ENCODE measurements around the gene IQSEC3. TPM values are rescaled to one million over a fixed set of nuclear protein-coding genes. Genes with fewer than 3 reads are reported as not detected.

IQSEC3 gene
- total RNA-seq, 2 donors from 2014 or later: 3.2 to 3.6 TPM

DNA sequence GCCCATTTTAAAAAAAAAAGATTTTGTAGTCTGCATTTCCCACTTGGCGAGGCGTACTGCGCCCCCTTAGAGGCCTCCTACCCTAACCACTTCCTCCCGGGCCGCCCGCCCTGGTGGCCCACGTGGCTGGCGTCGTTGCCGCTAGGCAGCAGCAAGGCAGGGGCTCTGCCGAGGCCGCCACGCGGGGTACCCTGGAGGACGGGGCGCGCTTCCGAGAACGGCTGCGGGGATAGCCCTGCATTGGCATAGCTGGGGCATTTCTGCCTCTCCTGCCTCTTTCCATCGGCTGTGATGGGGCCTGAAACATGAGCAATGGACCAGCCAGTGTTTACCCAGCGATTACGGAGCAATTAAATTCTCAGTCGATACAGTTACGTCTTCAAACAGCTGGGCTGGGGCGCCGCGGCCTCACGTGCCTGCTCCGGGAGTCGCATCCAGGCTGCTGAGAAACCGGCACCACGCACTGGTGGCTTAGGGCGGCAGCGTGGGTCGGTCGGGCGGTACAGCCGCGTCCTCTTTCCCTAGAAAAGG is 38.0 kb downstream of the IQSEC3 start:
- intact Hi-C loops (cut with DNase I): loop anchor here in 1 of 2 donors (5.0 kb wide), 1 partner anchor 333 kb away; no protein-coding TSS in a partner anchor
- DNase-seq (ENCODE audit: low spot score): no peak

DNA sequence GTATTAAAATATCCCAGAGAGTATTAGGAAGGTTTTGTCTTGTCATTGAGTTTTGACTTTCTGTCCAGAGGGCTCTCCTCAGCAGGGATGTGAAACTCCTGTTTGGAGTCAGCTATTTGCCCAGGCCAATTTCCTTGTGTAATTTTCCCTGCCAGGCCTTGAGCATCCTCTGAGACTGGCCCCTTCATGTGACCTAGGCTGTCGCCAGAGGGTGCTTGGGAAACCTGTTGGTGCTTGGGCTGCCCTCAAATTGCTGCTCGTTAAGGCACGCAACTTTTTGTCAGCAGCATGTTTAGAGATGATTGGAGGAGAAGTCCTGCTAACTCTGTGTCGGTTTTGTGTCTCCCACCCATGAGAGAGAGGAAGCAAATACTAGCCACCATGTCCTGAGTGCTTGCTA is 39.1 kb downstream of the IQSEC3 start:
- no peak for DNase-seq (ENCODE audit: low spot score)
- intact Hi-C loops (cut with DNase I): loop anchor here in 1 of 2 donors (5.0 kb wide), 1 partner anchor 332 kb away; no protein-coding TSS in a partner anchor

GRCh38 chr12:106118-106591 is 39.6 kb downstream of the IQSEC3 start:
- intact Hi-C loops (cut with DNase I): loop anchor here in 1 of 2 donors (5.0 kb wide), 1 partner anchor 331 kb away; no protein-coding TSS in a partner anchor
- no peak for DNase-seq (ENCODE audit: low spot score)

DNA sequence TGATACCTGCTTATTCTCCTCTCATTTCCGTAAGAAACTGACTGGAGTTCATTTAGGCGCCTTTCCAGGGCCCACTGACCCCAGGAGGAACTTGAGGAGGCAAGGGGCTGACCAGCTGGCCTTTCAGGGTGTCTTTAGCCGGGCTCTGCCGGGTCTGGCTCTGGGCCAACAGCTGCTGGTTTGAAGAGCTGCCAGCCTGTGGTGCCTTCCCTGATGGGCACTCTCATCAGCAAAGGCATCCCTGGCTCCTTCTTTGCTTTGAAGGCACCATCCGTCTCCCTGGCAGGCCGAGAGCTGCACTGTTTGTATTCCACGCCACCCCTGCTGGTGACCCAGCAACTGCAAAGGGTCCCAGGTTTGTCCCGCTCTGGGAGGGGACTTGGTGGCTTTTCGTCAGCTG is 42.0 kb downstream of the IQSEC3 start:
- intact Hi-C loops (cut with DNase I): loop anchor here in 1 of 2 donors (5.0 kb wide), 1 partner anchor 329 kb away; no protein-coding TSS in a partner anchor
- DNase-seq (ENCODE audit: low spot score): peak; percentile 85

DNA sequence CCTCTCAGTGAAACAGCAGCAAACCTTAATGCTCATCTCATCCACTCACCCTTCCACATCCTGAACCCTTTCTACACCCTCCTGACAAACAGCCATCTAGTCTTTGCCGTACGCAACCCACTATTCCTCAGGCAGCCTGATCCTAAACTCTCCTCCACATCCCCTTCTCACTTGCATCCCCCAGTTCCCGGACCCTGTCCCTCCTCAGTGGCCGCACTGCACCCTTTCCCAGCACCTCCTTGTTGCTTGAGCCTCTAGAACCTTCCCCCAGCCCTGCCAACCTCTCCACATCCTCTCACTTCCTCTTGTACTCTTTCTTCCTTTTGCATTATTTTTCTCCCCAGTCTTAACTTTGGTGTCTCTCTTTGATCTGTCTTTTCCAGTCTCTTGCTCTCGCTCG is 42.9 kb downstream of the IQSEC3 start:
- no peak for DNase-seq (ENCODE audit: low spot score)
- intact Hi-C loops (cut with DNase I): loop anchor here in 1 of 2 donors (5.0 kb wide), 1 partner anchor 328 kb away; no protein-coding TSS in a partner anchor

DNA sequence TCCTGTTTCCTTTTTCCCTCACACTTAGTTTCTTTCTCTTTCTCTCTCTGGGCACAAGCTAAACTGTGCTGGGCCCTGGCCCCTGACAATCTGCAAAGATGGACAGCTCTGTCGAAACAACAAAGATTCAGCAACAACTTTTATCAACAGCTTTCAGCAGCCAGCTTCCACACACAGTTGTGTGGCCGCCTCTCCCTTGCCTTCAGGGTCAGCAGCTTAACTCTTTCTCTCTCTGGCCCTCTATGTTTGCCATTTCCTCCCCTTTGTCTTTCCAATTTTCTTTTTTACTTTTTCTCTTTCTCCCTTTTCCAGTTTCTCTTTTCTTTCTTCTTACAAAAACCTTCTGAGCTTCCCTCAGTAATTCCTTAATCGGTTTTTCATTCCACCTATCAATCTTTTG is 43.3 kb downstream of the IQSEC3 start:
- no peak for DNase-seq (ENCODE audit: low spot score)
- intact Hi-C loops (cut with DNase I): loop anchor here in 1 of 2 donors (5.0 kb wide), 2 partner anchors 327 to 492 kb away; no protein-coding TSS in a partner anchor

GRCh38 chr12:111699-112493 is 45.3 kb downstream of the IQSEC3 start:
- peak; percentile 37 for DNase-seq (ENCODE audit: low spot score)
- intact Hi-C loops (cut with DNase I): loop anchor here in 1 of 2 donors (5.0 kb wide), 1 partner anchor 490 kb away; no protein-coding TSS in a partner anchor

DNA sequence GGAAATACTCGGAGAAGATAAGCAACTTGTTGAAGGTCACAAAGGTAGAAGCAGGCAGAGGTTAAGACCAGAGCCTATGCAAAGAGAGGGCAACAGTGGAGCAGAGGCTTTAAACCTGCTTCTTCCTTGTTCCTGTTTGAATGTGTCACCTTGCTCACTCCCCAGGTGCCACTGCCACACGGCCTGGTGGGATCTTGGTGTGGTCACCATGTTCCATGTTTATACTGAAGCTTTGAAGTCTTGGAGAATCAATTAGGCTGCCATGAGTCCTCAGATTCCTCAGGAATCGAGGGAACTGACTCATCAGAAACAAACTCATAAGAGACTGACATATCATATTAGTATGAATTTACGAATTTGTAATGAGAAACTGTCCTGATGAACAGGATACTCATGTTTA is 46.8 kb downstream of the IQSEC3 start:
- peak; percentile 35 for DNase-seq (ENCODE audit: low spot score)
- intact Hi-C loops (cut with DNase I): loop anchor here in 1 of 2 donors (5.0 kb wide), 1 partner anchor 489 kb away; no protein-coding TSS in a partner anchor

GRCh38 chr12:114626-115211 is 48.2 kb downstream of the IQSEC3 start:
- intact Hi-C loops (cut with DNase I): loop anchor here in 1 of 2 donors (5.0 kb wide), 1 partner anchor 488 kb away; no protein-coding TSS in a partner anchor

GRCh38 chr12:115518-115917 is 49.0 kb downstream of the IQSEC3 start:
- intact Hi-C loops (cut with DNase I): no loop called here
- DNase-seq (ENCODE audit: low spot score): no peak

More at GRCh38 chr12:114626-115211, 48.2 kb downstream of the IQSEC3 start:
- no peak for DNase-seq (ENCODE audit: low spot score)

- intact Hi-C loops (cut with DNase I): no loop called here
- DNase-seq (ENCODE audit: low spot score): peak; percentile 50
Measured at GRCh38 chr12:115960-116915, 49.7 kb downstream of the IQSEC3 start.

GRCh38 chr12:117311-117710 is 50.7 kb downstream of the IQSEC3 start:
- DNase-seq (ENCODE audit: low spot score): peak; percentile 63
- intact Hi-C loops (cut with DNase I): no loop called here

DNA sequence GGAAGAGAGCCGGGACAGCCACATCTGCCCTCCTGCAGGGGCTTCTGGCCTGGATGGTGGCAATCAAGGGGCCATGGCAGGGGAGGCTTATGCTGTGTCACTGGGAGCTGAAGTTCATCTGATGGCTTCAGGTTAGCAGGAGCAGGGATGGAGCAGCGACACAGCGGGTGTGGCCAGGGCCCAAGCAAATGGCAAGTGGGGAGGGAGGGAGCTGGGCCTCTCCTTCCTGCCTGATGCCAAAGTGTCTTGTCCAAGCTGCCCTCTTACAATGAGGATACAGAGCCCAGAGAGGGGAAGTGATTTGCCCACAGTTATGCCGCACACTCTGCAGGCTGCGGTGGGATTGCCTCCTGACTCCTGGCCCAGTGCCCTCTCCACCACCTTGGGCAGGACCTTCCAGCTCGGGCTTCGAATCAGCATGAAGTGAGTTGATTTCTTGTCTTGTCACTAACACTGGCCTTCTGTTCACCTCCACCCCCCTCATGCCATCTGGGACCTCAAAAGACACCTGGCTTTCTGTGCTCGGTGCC is 51.3 kb downstream of the IQSEC3 start:
- DNase-seq (ENCODE audit: low spot score): peak; percentile 40

GRCh38 chr12:118591-118990 is 52.0 kb downstream of the IQSEC3 start:
- peak; percentile 28 for DNase-seq (ENCODE audit: low spot score)
- intact Hi-C loops (cut with DNase I): no loop called here

More for the DNA sequence above, 51.3 kb downstream of the IQSEC3 start:
- intact Hi-C loops (cut with DNase I): no loop called here

DNA sequence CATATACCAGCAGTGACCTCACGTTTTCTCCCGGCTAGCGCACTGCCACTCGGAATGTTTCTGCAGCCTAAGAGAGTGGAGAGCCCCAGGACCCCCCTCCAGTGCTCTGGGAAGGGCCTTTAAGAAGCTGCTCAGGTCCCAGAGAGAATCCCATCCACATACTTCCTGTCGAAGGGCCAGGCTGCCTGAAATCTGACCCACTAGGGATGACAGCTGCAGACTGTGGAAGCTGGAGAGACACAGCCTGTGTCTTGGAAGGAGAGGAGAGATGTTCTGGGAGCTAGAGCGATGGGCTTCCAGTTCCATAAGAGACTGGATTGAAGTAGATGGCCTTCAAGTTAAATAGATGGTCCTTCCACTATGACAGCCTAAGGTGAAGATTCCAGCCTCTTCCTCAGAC is 54.4 kb downstream of the IQSEC3 start:
- no peak for DNase-seq (ENCODE audit: low spot score)
- intact Hi-C loops (cut with DNase I): no loop called here

GRCh38 chr12:121647-122046 is 55.1 kb downstream of the IQSEC3 start:
- no peak for DNase-seq (ENCODE audit: low spot score)
- intact Hi-C loops (cut with DNase I): no loop called here

GRCh38 chr12:125075-125474 is 58.5 kb downstream of the IQSEC3 start:
- DNase-seq (ENCODE audit: low spot score): no peak
- intact Hi-C loops (cut with DNase I): no loop called here

GRCh38 chr12:125566-125965 is 59.0 kb downstream of the IQSEC3 start:
- intact Hi-C loops (cut with DNase I): no loop called here
- no peak for DNase-seq (ENCODE audit: low spot score)

Data from posterior vena cava (tissue), 2 donors.